Neural progenitor cell (in vitro differentiated cells): Measurements from ENCODE around the gene GNB4. TPM values are rescaled to one million over a fixed set of nuclear protein-coding genes. Genes with fewer than 3 reads are reported as not detected.
A peak's percentile ranks its signal among the peaks of the same experiment; 100 is the strongest.

Source experiments
- DNase-seq: peaks from one replicate; pipeline ENCODE4 v3.0.0-alpha.2; 2016; ENCODE audit warnings: low spot score
- H2AFZ ChIP-seq: fragments of 200-600 bp; sonication (generic); replicated peaks from 2 replicates; pipeline ENCODE4 v1.6.1; 2016; ENCODE audit warnings: antibody characterized with exemption
- H3F3A ChIP-seq: fragments of 200-600 bp; sonication (generic); 2 replicates; pipeline ENCODE4 v1.6.1; 2016; ENCODE audit warnings: antibody characterized with exemption, low read depth
- H3K27ac ChIP-seq: fragments of 200-600 bp; sonication (generic); 2 replicates; pipeline ENCODE4 v1.5.1; 2016; ENCODE audit warnings: mild to moderate bottlenecking
- H3K27me3 ChIP-seq: fragments of 200-600 bp; sonication (generic); 2 replicates; pipeline ENCODE4 v1.6.1; 2016; ENCODE audit warnings: mild to moderate bottlenecking, moderate library complexity
- H3K36me3 ChIP-seq: fragments of 200-600 bp; sonication (generic); 2 replicates; pipeline ENCODE4 v1.5.1; 2016
- H3K4me1 ChIP-seq: fragments of 200-600 bp; sonication (generic); 2 replicates; pipeline ENCODE4 v1.6.1; 2016; ENCODE audit warnings: mixed run types
- H3K4me2 ChIP-seq: fragments of 200-600 bp; sonication (generic); 2 replicates; pipeline ENCODE4 v1.6.1; 2016
- H3K4me3 ChIP-seq: fragments of 200-600 bp; sonication (generic); 2 replicates; pipeline ENCODE4 v1.5.1; 2016
- H3K79me2 ChIP-seq: fragments of 200-600 bp; sonication (generic); 2 replicates; pipeline ENCODE4 v1.6.1; 2016; ENCODE audit warnings: low read depth
- H3K9ac ChIP-seq: fragments of 200-600 bp; sonication (generic); 2 replicates; pipeline ENCODE4 v1.6.1; 2016
- H3K9me3 ChIP-seq: fragments of 200-600 bp; sonication (generic); 2 replicates; pipeline ENCODE4 v1.5.1; 2016; ENCODE audit warnings: low read depth
- H4K20me1 ChIP-seq: fragments of 200-600 bp; sonication (generic); 2 replicates; pipeline ENCODE4 v1.6.1; 2016; ENCODE audit warnings: low read depth
- H3K27ac Mint-ChIP-seq: 3 replicates; pipeline ENCODE4 v1.8.0; 2021; ENCODE audit warnings: mixed read lengths
- H3K27me3 Mint-ChIP-seq: 2 replicates; pipeline ENCODE4 v1.8.0; 2022; ENCODE audit warnings: low read depth, mild to moderate bottlenecking, inconsistent platforms, moderate library complexity, mixed read lengths; ENCODE audit not compliant: insufficient read depth
- H3K36me3 Mint-ChIP-seq: 3 replicates; pipeline ENCODE4 v1.8.0; 2021; ENCODE audit warnings: mixed read lengths
- H3K4me1 Mint-ChIP-seq: 3 replicates; pipeline ENCODE4 v1.8.0; 2021; ENCODE audit warnings: mixed read lengths
- H3K4me3 Mint-ChIP-seq: 3 replicates; pipeline ENCODE4 v1.8.0; 2021; ENCODE audit warnings: mild to moderate bottlenecking, moderate library complexity, mixed read lengths
- H3K9me3 Mint-ChIP-seq: 3 replicates; pipeline ENCODE4 v1.8.0; 2020; ENCODE audit warnings: mixed read lengths
- CTCF ChIP-seq: fragments of 200-600 bp; sonication (generic); IDR thresholded peaks from 2 replicates; pipeline ENCODE4 v1.5.1; 2017; ENCODE audit warnings: antibody characterized with exemption, mild to moderate bottlenecking
- EZH2 ChIP-seq: fragments of 200-600 bp; sonication (generic); IDR thresholded peaks from 2 replicates; pipeline ENCODE4 v1.6.1; 2017; ENCODE audit warnings: antibody characterized with exemption, mild to moderate bottlenecking, moderate library complexity
- EZH2phosphoT487 ChIP-seq: fragments of 200-600 bp; sonication (generic); IDR thresholded peaks from 2 replicates; pipeline ENCODE4 v1.6.1; 2017; ENCODE audit warnings: antibody characterized with exemption
- total RNA-seq: library from RNA; depleted of rRNA; stranded (reverse); fragments of >200 nt; gene quantifications from 2 replicates; pipeline ENCODE4 v1.2.3, GENCODE V29; 2015; ENCODE audit warnings: low replicate concordance

The GNB4 gene
- total RNA-seq: 43.5 and 74.6 TPM in 2 replicates

- H3K36me3 ChIP-seq: no peaks in the 10 kb centered on the region
- H3K4me1 ChIP-seq: peaks cover 39% of the 10 kb centered on the region
- H3K4me3 ChIP-seq: peak within 1 kb of the TSS; percentile 92
- no peaks in the 10 kb centered on the region for H3K9me3 ChIP-seq
- TF ChIP-seq CTCF (no peak), EZH2phosphoT487 (no peak), EZH2 (no peak)
- peaks cover 4% of the 10 kb centered on the region for H4K20me1 ChIP-seq
- H3K79me2 ChIP-seq: peaks cover 44% of the 10 kb centered on the region
- Mint-ChIP-seq H3K36me3 (peaks cover 3% of the 10 kb centered on the region), H3K27me3 (peaks cover 11% of the 10 kb centered on the region), H3K4me3 (peak within 1 kb of the TSS; percentile 96), H3K4me1 (peaks cover 46% of the 10 kb centered on the region), H3K27ac (peak within 1 kb of the TSS; percentile 83), H3K9me3 (no peaks in the 10 kb centered on the region)
- no peaks in the 10 kb centered on the region for H3K27me3 ChIP-seq
- peaks cover 44% of the 10 kb centered on the region for H3F3A ChIP-seq
- peak within 1 kb of the TSS; percentile 91 for H2AFZ ChIP-seq
- DNase-seq: peak; percentile 91
- H3K4me2 ChIP-seq: peak within 1 kb of the TSS; percentile 82
- peak within 1 kb of the TSS; percentile 9 for H3K9ac ChIP-seq
- peak within 1 kb of the TSS; percentile 59 for H3K27ac ChIP-seq
Measured at GRCh38 chr3:179451265-179452175, at the start of gene GNB4. TSS of gene GNB4 (minus strand) at chr3:179451470. CDS start at chr3:179426200, 25,270 bp downstream.

GRCh38 chr3:179495483-179495882, 44.2 kb upstream of the GNB4 start:
- Mint-ChIP-seq H3K4me3 (no peak overlapping the region), H3K36me3 (peaks cover 1% of the 10 kb centered on the region), H3K4me1 (no peaks in the 10 kb centered on the region), H3K9me3 (peaks cover 43% of the 10 kb centered on the region), H3K27me3 (no peaks in the 10 kb centered on the region), H3K27ac (no peak overlapping the region)
- H3K27ac ChIP-seq: no peak overlapping the region
- no peak overlapping the region for H2AFZ ChIP-seq
- no peak overlapping the region for H3K9ac ChIP-seq
- H3K27me3 ChIP-seq: no peaks in the 10 kb centered on the region
- H3K4me2 ChIP-seq: no peak overlapping the region
- H3K4me1 ChIP-seq: no peaks in the 10 kb centered on the region
- TF ChIP-seq CTCF (no peak), EZH2phosphoT487 (no peak), EZH2 (no peak)
- H3K36me3 ChIP-seq: no peaks in the 10 kb centered on the region
- peaks cover 10% of the 10 kb centered on the region for H3K9me3 ChIP-seq
- H4K20me1 ChIP-seq: no peaks in the 10 kb centered on the region
- H3F3A ChIP-seq: no peaks in the 10 kb centered on the region
- DNase-seq: no peak
- H3K79me2 ChIP-seq: no peaks in the 10 kb centered on the region
- H3K4me3 ChIP-seq: no peak overlapping the region

- no peaks in the 10 kb centered on the region for H3K27me3 Mint-ChIP-seq
- H3K36me3 Mint-ChIP-seq: peaks cover 1% of the 10 kb centered on the region
Measured at GRCh38 chr3:179493260-179493659, 42.0 kb upstream of the GNB4 start.

More at GRCh38 chr3:179493260-179493659, 42.0 kb upstream of the GNB4 start:
- H3K4me1 ChIP-seq: no peaks in the 10 kb centered on the region
- H3K27ac ChIP-seq: no peak overlapping the region
- H4K20me1 ChIP-seq: no peaks in the 10 kb centered on the region
- H3K27me3 ChIP-seq: no peaks in the 10 kb centered on the region
- H3K9me3 ChIP-seq: peaks cover 10% of the 10 kb centered on the region
- DNase-seq: no peak
- H3K36me3 ChIP-seq: no peaks in the 10 kb centered on the region
- H3K9ac ChIP-seq: no peak overlapping the region
- Mint-ChIP-seq H3K9me3 (peaks cover 37% of the 10 kb centered on the region), H3K27ac (no peak overlapping the region), H3K4me1 (no peaks in the 10 kb centered on the region), H3K4me3 (no peak overlapping the region)
- H2AFZ ChIP-seq: no peak overlapping the region
- no peak overlapping the region for H3K4me2 ChIP-seq
- no peak overlapping the region for H3K4me3 ChIP-seq
- no peak for TF ChIP-seq EZH2
- no peak for TF ChIP-seq CTCF
- no peak for TF ChIP-seq EZH2phosphoT487
- H3F3A ChIP-seq: no peaks in the 10 kb centered on the region
- H3K79me2 ChIP-seq: no peaks in the 10 kb centered on the region
